ENCODE measurements around the gene DUS2.
"Not testable (repeated sequence)": the region's sequence is repeated elsewhere in the genome, so short reads cannot be mapped to it uniquely, and the experiment has no call there.

DUS2 gene

GRCh38 chr16:67998779-67999688 is 24.1 kb upstream of the DUS2 start, which contains the start of gene DPEP2:
Gene DPEP2 (minus strand): TSS chr16:67999484. CDS start chr16:67993212, 6,272 bp downstream.
- DNase-seq (ENCODE audit: low spot score): not testable (repeated sequence)

DNA sequence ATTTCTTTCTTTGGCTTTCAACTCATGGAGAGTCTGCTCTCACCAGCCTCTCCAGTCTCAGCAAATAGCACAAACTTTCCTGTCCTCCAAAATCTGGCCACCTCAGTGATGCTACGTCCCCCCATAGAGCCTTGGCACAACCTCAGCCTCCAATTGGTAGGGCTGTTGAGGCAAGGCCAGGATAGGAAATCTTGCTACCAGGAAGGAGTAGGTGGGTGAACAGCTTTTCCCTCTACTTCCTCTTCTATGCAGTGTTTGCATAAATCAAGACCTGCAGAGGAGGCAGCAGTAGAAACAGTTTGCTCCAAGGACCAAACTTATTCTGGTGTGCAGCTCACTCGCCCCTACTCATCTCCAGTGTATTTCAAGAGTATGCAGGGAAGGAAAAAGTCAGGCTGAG is 23.1 kb upstream of the DUS2 start:
- no peak for DNase-seq (ENCODE audit: low spot score)

GRCh38 chr16:68000450-68000849 is 22.6 kb upstream of the DUS2 start:
- DNase-seq (ENCODE audit: low spot score): peak; percentile 6

- peak; percentile 21 for DNase-seq (ENCODE audit: low spot score)
Measured at GRCh38 chr16:68003031-68003430, 20.1 kb upstream of the DUS2 start.

GRCh38 chr16:68005211-68005610 is 17.9 kb upstream of the DUS2 start:
- no peak for DNase-seq (ENCODE audit: low spot score)

DNA sequence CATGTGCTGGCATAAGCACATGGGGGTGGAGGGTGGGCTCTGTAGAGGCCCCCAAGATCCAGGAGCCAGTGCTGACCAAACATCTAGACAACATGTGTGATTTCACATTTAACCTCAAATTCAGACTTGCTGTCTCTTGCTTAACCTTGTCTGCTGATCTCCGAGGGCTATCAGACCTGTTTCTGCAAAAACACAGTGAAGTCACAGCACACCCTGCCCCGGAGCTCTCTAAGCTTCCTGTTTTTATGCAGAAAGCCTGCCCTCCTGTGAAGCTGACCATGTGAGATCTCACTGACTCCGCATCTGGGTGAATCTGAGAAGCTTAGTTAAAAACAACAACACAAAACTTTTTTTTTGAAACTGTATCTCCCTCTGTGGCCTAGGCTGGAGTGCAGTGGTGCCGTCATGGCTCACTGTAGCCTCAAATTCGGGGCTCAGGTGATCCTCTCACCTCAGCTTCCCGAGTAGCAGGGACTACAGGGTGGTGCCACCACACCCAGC is 17.2 kb upstream of the DUS2 start:
- no peak for DNase-seq (ENCODE audit: low spot score)

- DNase-seq (ENCODE audit: low spot score): peak; percentile 6
Measured at GRCh38 chr16:68009157-68009735, 13.8 kb upstream of the DUS2 start.

DNA sequence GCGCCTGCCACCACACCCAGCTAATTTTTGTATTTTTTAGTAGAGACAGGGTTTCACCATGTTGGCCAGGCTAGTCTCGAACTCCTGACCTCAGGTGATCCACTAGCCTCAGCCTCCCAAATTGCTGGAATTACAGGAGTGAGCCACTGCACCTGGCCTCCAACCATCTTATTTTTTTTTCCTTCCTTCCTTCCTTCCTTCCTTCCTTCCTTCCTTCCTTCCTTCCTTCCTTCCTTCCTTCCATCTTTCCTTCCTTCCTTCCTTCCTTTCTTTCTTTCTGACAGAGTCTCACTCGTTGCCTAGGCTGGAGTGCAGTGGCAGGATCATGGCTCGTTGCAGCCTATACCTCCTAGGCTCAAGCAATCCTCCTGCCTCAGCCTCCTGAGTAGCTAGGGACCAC is 13.2 kb upstream of the DUS2 start:
- DNase-seq (ENCODE audit: low spot score): not testable (repeated sequence)

- DNase-seq (ENCODE audit: low spot score): no peak
Measured at GRCh38 chr16:68013440-68013839, 9.6 kb upstream of the DUS2 start.

- DNase-seq (ENCODE audit: low spot score): no peak
Measured at GRCh38 chr16:68015681-68016080, 7.4 kb upstream of the DUS2 start, which contains the start of gene DPEP2NB. Gene DPEP2NB (minus strand): TSS chr16:68015911. CDS start chr16:68015770, 141 bp downstream.

DNA sequence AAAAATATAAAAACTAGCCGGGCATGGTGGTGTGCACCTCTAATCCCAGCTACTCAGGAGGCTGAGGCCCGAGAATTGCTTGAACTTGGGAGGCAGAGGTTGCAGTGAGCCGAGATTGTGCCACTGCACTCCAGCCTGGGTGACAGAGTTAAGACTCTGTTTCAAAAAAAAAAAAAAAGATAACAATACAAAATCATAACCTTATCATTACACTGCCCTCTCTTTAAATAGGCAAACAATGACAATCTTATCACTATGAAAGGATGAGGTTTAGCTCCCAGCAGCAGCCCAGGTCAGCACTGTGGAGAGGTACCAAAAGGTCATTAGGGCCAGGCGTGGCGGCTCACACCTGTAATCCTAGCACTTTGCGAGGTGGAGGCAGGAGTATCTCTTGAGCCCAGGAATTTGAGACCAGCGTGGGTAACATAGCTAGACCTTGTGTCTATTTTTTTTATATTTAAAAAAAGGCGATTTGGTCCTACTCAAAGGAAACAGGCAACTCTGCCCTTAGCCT is 3.9 kb upstream of the DUS2 start:
- no peak for DNase-seq (ENCODE audit: low spot score)

GRCh38 chr16:68021490-68021889 is 1.6 kb upstream of the DUS2 start:
- DNase-seq (ENCODE audit: low spot score): no peak

DNA sequence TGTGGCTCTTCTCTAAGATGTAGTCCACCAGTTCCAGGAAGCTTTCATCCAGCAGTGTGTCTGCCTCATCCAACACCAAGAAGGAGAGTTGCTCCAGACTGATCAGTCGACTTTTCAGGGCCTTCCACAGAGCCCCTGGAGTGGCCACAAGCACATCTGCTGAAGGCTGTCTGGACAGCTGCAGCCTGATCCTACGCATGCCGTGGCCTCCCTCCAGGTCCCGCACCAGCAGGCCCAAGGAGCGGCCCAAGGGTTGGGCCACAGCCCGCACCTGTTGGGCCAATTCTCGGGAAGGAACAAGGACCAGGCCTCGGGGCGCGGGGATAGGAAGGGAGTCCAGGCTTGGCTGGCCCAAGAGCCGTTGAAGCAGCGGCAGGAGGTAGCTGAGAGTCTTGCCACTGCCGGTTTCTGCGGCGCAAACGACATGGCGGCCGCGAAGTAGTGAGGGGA is 781 bp upstream of the DUS2 start:
- no peak for DNase-seq (ENCODE audit: low spot score)

GRCh38 chr16:68028996-68029395 is 5.9 kb downstream of the DUS2 start:
- DNase-seq (ENCODE audit: low spot score): no peak

DNA sequence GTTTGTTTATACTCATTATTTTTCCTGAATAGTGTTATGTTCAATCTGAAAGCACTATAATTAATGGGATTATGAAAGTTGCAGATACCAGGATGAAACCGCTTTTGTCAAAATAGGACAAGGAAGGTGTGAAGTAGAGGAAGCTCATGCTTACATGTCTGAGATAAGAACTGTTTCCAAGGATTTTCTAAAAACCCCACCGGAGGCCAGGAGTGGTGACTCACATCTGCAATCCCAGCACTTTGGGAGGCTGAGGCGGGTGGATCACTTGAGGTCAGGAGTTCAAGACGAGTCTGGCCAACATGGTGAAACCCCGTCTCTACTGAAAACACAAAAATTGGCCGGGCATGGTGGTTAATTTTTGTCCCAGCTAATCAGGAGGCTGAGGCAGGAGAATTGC is 7.0 kb downstream of the DUS2 start:
- DNase-seq (ENCODE audit: low spot score): not testable (repeated sequence)

- no peak for DNase-seq (ENCODE audit: low spot score)
Measured at GRCh38 chr16:68031951-68032350, 8.9 kb downstream of the DUS2 start.

DNA sequence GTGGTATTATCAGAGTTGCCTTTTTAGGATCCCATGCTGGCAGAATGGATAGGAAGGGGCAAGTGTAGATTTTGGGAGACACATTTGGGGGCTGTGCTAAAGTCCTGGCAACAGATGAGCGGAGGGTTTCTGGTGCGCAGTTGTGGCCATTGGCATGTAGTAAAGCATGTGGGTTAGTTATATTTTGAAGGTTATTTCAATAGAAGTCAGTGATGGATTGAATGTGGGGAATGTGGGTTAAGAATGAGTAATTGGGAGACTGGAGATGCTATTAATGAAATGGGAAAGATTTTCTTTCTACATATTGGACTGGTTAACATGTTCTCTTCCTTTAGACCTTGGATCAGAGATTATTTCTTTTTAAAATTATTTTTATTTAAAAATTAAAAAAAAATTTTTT is 10.0 kb downstream of the DUS2 start:
- no peak for DNase-seq (ENCODE audit: low spot score)

DNA sequence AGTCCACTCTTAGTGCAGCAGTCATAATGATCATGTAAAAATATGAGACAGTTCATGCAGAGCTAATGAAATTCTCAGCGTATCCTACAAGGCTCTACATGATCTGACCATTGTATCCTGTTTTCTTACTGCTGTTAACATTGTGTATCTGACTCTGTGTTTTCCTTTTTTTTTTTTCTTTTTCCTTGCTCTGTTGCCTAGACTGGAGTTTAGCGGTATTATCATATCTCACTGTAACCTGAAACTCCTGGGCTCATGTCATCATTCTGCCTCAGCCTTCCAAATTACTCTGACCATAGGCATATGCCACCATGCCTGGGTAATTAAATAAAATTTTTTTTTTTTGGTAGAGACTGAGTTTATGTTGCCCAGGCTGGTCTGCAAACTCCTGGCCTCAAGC is 12.1 kb downstream of the DUS2 start:
- DNase-seq (ENCODE audit: low spot score): no peak

- no peak for DNase-seq (ENCODE audit: low spot score)
Measured at GRCh38 chr16:68037841-68038597, 14.9 kb downstream of the DUS2 start.

- peak; percentile 76 for DNase-seq (ENCODE audit: low spot score)
Measured at GRCh38 chr16:68040506-68041288, 17.6 kb downstream of the DUS2 start.

DNA sequence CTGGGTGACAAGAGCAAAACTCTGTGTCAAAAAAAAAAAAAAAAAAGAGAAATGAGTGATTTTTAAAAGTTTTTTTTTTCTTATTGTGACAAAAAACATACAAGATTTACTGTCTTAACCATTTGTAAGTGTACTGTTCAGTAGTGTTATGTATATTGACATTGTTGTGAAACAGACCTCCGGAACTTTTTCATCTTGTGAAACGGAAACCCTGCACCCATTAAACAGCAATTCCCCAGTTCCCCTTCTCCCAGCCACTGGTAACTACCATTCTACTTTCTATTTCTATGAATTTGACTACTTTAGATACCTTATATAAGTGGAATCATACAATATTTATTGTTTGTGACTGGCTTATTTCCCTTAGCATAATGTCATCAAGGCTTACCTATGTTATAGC is 18.7 kb downstream of the DUS2 start:
- DNase-seq (ENCODE audit: low spot score): no peak
